GM23338 (cell line): ENCODE measurements around the gene RNASE11. TPM values are rescaled to one million over a fixed set of nuclear protein-coding genes. Genes with fewer than 3 reads are reported as not detected.
"Not testable (repeated sequence)": the region's sequence is repeated elsewhere in the genome, so short reads cannot be mapped to it uniquely, and the experiment has no call there.

Experiments
- ATAC-seq: fragments of 200-7000 bp; cut with Tn5 transposase; 3 replicates; pipeline ENCODE4 v1.9.1; 2020
- DNase-seq: peaks from one replicate; pipeline ENCODE4 v3.0.0-alpha.2; 2015; ENCODE audit warnings: low spot score
- H2AFZ ChIP-seq: fragments of 200-600 bp; sonication (generic); 2 replicates; pipeline ENCODE4 v1.8.0; 2016; ENCODE audit warnings: antibody characterized with exemption, mild to moderate bottlenecking, moderate library complexity
- H3F3A ChIP-seq: fragments of 200-600 bp; sonication (generic); replicated peaks from 2 replicates; pipeline ENCODE4 v1.8.0; 2017; ENCODE audit warnings: antibody characterized with exemption, mixed run types, low read depth
- H3K27ac ChIP-seq: fragments of 200-600 bp; sonication (generic); 2 replicates; pipeline ENCODE4 v1.6.1; 2016; ENCODE audit warnings: low read depth
- H3K27me3 ChIP-seq: fragments of 200-600 bp; sonication (generic); 2 replicates; pipeline ENCODE4 v1.8.0; 2016; ENCODE audit warnings: mild to moderate bottlenecking, mixed run types, moderate library complexity; ENCODE audit not compliant: insufficient read depth
- H3K36me3 ChIP-seq: fragments of 200-600 bp; sonication (generic); 2 replicates; pipeline ENCODE4 v1.8.0; 2016; ENCODE audit warnings: mild to moderate bottlenecking; ENCODE audit not compliant: insufficient read depth
- H3K4me1 ChIP-seq: fragments of 200-600 bp; sonication (generic); 2 replicates; pipeline ENCODE4 v1.8.0; 2016; ENCODE audit warnings: mild to moderate bottlenecking, moderate library complexity; ENCODE audit not compliant: insufficient read depth
- H3K4me2 ChIP-seq: fragments of 200-600 bp; sonication (generic); 2 replicates; pipeline ENCODE4 v1.7.1; 2017; ENCODE audit warnings: mixed run types
- H3K4me3 ChIP-seq: fragments of 200-600 bp; sonication (generic); 2 replicates; pipeline ENCODE4 v1.6.1; 2016; ENCODE audit warnings: mixed run types
- H3K79me2 ChIP-seq: fragments of 200-600 bp; sonication (generic); replicated peaks from 2 replicates; pipeline ENCODE4 v1.8.0; 2017; ENCODE audit warnings: mild to moderate bottlenecking; ENCODE audit not compliant: insufficient read depth
- H3K9me2 ChIP-seq: fragments of 200-600 bp; sonication (generic); 2 replicates; pipeline ENCODE4 v1.8.0; 2017; ENCODE audit not compliant: insufficient read depth
- H4K20me1 ChIP-seq: fragments of 200-600 bp; sonication (generic); replicated peaks from 2 replicates; pipeline ENCODE4 v1.8.0; 2017; ENCODE audit warnings: mild to moderate bottlenecking; ENCODE audit not compliant: insufficient read depth
- H3K27ac Mint-ChIP-seq: 2 replicates; pipeline ENCODE4 v1.8.0; 2020; ENCODE audit warnings: inconsistent platforms, mild to moderate bottlenecking, moderate library complexity, mixed read lengths
- H3K27me3 Mint-ChIP-seq: 3 replicates; pipeline ENCODE4 v1.8.0; 2022; ENCODE audit warnings: low read depth, mild to moderate bottlenecking, moderate library complexity, mixed read lengths, inconsistent platforms; ENCODE audit not compliant: insufficient read depth, poor library complexity
- H3K36me3 Mint-ChIP-seq: 3 replicates; pipeline ENCODE4 v1.8.0; 2021; ENCODE audit warnings: low read depth, mild to moderate bottlenecking, inconsistent platforms, moderate library complexity, mixed read lengths
- H3K4me1 Mint-ChIP-seq: 3 replicates; pipeline ENCODE4 v1.8.0; 2020; ENCODE audit warnings: mild to moderate bottlenecking, inconsistent platforms, mixed read lengths
- H3K4me3 Mint-ChIP-seq: 3 replicates; pipeline ENCODE4 v1.8.0; 2021; ENCODE audit warnings: moderate library complexity, mild to moderate bottlenecking, inconsistent platforms, mixed read lengths
- H3K9me3 Mint-ChIP-seq: 3 replicates; pipeline ENCODE4 v1.8.0; 2020; ENCODE audit warnings: moderate library complexity, mild to moderate bottlenecking, inconsistent platforms, mixed read lengths
- CTCF ChIP-seq, 2 experiments: fragments of 200-600 bp in 1 of 2; sonication (generic) in 1 of 2; conservative IDR thresholded peaks; 2 replicates each; pipeline versions ENCODE4 v1.5.1 to v1.6.1; 2016 to 2017; ENCODE audit warnings: antibody characterized with exemption in 2 of 2, low read depth in 2 of 2, mild to moderate bottlenecking in 2 of 2, moderate library complexity in 1 of 2
- EZH2 ChIP-seq: fragments of 200-600 bp; sonication (generic); IDR thresholded peaks from one replicate; pipeline ENCODE4 v1.8.0; 2017; ENCODE audit warnings: antibody characterized with exemption, mild to moderate bottlenecking, low read depth; ENCODE audit not compliant: unreplicated experiment
- NANOG ChIP-seq: IDR thresholded peaks from 2 replicates; pipeline ENCODE4 v1.6.1; 2016; ENCODE audit warnings: antibody characterized with exemption, borderline replicate concordance
- ZNF114 ChIP-seq: fragments of 250-450 bp; sonication (Bioruptor Pico); IDR thresholded peaks from 2 replicates; pipeline ENCODE4 v1.5.0; 2020; ENCODE audit warnings: mild to moderate bottlenecking, moderate library complexity
- ZNF331 ChIP-seq: fragments of 250-450 bp; sonication (Bioruptor Pico); IDR thresholded peaks from 2 replicates; pipeline ENCODE4 v1.5.0; 2020; ENCODE audit warnings: low read depth, mild to moderate bottlenecking, moderate library complexity
- polyA plus RNA-seq: library from polyadenylated mRNA; unstranded; fragments of >200 nt; fragmentation: Nextera tagmentation; extraction: Ambion mirVana; gene quantifications from 2 replicates; pipeline ENCODE4 v1.2.1, GENCODE V29; 2016
- total RNA-seq: library from RNA; depleted of rRNA; stranded (reverse); fragments of >200 nt; shearing (Covaris generic); gene quantifications from 2 replicates; pipeline ENCODE4 v1.2.3, GENCODE V29; 2014
- TF ChIP-seq, protein P1 (sequence below): fragments of 250-450 bp; sonication (Bioruptor Pico); IDR thresholded peaks from 2 replicates; pipeline ENCODE4 v1.5.0; 2020; ENCODE audit warnings: mild to moderate bottlenecking, moderate library complexity
- TF ChIP-seq, protein P2 (sequence below): IDR thresholded peaks from 2 replicates; pipeline ENCODE4 v1.6.1; 2016; ENCODE audit warnings: antibody characterized with exemption

The RNASE11 gene
- total and polyA plus RNA-seq, 2 experiments from 2014 or later = not detected

DNA sequence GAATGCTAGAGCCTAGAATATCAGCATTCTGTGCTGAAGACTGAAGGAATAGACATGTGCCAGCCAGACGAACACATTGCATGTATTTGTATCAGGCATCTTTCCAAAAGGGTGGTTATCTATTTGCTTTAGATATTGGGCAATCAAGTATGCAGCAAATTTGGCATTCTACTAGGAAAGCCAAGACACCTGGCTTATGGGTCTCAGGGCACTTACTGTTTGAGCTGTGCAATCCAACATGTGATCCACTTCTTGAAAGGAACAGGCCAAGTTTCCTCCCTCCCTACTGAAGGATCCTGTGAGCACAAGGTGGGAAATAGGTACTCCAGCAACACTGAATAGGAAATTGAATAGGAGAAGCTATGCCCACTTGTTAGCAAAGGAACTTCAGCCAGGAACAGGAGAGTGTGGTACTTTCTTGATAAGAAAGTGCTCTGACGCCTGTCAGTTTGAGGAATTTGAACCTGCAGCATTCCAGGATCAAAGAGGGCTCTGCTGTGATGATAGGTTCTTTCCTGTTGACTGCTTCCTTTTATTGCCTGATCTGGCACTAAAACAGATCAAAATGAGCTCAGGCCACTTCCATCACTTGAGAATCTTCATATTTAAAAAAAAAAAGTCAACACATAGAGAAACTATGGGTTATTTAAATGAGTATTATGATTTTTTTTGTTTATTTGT lies 33.1 kb upstream of the RNASE11 start (continued):
- TF ChIP-seq EZH2 = no peak
- TF ChIP-seq, protein P1, sequence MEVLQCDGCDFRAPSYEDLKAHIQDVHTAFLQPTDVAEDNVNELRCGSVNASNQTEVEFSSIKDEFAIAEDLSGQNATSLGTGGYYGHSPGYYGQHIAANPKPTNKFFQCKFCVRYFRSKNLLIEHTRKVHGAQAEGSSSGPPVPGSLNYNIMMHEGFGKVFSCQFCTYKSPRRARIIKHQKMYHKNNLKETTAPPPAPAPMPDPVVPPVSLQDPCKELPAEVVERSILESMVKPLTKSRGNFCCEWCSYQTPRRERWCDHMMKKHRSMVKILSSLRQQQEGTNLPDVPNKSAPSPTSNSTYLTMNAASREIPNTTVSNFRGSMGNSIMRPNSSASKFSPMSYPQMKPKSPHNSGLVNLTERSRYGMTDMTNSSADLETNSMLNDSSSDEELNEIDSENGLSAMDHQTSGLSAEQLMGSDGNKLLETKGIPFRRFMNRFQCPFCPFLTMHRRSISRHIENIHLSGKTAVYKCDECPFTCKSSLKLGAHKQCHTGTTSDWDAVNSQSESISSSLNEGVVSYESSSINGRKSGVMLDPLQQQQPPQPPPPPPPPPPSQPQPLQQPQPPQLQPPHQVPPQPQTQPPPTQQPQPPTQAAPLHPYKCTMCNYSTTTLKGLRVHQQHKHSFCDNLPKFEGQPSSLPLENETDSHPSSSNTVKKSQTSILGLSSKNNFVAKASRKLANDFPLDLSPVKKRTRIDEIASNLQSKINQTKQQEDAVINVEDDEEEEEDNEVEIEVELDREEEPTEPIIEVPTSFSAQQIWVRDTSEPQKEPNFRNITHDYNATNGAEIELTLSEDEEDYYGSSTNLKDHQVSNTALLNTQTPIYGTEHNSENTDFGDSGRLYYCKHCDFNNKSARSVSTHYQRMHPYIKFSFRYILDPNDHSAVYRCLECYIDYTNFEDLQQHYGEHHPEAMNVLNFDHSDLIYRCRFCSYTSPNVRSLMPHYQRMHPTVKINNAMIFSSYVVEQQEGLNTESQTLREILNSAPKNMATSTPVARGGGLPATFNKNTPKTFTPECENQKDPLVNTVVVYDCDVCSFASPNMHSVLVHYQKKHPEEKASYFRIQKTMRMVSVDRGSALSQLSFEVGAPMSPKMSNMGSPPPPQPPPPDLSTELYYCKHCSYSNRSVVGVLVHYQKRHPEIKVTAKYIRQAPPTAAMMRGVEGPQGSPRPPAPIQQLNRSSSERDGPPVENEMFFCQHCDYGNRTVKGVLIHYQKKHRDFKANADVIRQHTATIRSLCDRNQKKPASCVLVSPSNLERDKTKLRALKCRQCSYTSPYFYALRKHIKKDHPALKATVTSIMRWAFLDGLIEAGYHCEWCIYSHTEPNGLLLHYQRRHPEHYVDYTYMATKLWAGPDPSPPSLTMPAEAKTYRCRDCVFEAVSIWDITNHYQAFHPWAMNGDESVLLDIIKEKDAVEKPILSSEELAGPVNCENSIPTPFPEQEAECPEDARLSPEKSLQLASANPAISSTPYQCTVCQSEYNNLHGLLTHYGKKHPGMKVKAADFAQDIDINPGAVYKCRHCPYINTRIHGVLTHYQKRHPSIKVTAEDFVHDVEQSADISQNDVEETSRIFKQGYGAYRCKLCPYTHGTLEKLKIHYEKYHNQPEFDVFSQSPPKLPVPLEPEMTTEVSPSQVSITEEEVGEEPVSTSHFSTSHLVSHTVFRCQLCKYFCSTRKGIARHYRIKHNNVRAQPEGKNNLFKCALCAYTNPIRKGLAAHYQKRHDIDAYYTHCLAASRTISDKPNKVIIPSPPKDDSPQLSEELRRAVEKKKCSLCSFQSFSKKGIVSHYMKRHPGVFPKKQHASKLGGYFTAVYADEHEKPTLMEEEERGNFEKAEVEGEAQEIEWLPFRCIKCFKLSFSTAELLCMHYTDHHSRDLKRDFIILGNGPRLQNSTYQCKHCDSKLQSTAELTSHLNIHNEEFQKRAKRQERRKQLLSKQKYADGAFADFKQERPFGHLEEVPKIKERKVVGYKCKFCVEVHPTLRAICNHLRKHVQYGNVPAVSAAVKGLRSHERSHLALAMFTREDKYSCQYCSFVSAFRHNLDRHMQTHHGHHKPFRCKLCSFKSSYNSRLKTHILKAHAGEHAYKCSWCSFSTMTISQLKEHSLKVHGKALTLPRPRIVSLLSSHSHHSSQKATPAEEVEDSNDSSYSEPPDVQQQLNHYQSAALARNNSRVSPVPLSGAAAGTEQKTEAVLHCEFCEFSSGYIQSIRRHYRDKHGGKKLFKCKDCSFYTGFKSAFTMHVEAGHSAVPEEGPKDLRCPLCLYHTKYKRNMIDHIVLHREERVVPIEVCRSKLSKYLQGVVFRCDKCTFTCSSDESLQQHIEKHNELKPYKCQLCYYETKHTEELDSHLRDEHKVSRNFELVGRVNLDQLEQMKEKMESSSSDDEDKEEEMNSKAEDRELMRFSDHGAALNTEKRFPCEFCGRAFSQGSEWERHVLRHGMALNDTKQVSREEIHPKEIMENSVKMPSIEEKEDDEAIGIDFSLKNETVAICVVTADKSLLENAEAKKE (CRISPR knock-in tag) = no peak

- H3K36me3 Mint-ChIP-seq, H3K4me3 Mint-ChIP-seq, H3K36me3 ChIP-seq, H3K27ac Mint-ChIP-seq, H3F3A ChIP-seq, H3K9me3 Mint-ChIP-seq, H3K9me2 ChIP-seq, H3K79me2 ChIP-seq, H3K27ac ChIP-seq, H3K4me2 ChIP-seq, H3K4me3 ChIP-seq, ATAC-seq, DNase-seq, H2AFZ ChIP-seq, H4K20me1 ChIP-seq: not testable (repeated sequence)
- Histone ChIP-seq H3K4me1 (peaks cover 18% of the 10 kb centered on the region), H3K27me3 (peaks cover 30% of the 10 kb centered on the region)
- Mint-ChIP-seq H3K4me1 (peaks cover 22% of the 10 kb centered on the region), H3K27me3 (peaks cover 20% of the 10 kb centered on the region)
Measured at GRCh38 chr14:20619688-20620087, 31.9 kb upstream of the RNASE11 start.

DNA sequence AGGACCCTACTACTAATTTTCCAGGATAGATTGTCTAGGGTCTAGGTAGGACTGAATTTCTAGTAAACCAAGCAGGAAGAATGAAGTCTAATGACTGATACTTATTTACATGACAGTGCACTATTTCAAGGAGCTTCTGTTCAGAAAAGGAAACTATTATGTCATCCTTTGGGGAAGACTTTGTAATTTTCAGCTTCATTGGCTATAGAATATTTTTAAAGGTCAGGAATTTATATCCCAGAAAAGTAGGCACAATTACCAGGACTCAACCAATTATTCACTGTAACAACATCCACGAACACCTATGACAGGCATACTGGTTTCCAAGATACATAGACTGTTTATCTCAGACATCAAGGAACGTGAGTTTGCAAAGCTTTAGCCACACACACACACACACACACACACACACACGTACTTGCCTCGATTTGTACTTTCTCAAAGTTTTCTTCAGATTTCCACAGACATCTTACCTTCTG lies 30.5 kb upstream of the RNASE11 start:
- Histone ChIP-seq H3K9me2 (no peaks in the 10 kb centered on the region), H3K4me1 (peaks cover 14% of the 10 kb centered on the region), H3K4me2 (no peak overlapping the region), H3K79me2 (no peaks in the 10 kb centered on the region), H3K27me3 (peaks cover 19% of the 10 kb centered on the region), H3K36me3 (no peaks in the 10 kb centered on the region), H2AFZ (no peak overlapping the region), H3K4me3 (no peak overlapping the region), H3K27ac (no peak overlapping the region), H4K20me1 (no peaks in the 10 kb centered on the region), H3F3A (no peaks in the 10 kb centered on the region)
- H3K27me3 Mint-ChIP-seq = peaks cover 12% of the 10 kb centered on the region
- no peak for ATAC-seq
- DNase-seq = no peak
- H3K4me1 Mint-ChIP-seq = peaks cover 21% of the 10 kb centered on the region
- no peak overlapping the region for H3K27ac Mint-ChIP-seq
- H3K36me3 Mint-ChIP-seq = no peaks in the 10 kb centered on the region
- no peaks in the 10 kb centered on the region for H3K9me3 Mint-ChIP-seq
- no peak overlapping the region for H3K4me3 Mint-ChIP-seq
- TF ChIP-seq, protein P2, sequence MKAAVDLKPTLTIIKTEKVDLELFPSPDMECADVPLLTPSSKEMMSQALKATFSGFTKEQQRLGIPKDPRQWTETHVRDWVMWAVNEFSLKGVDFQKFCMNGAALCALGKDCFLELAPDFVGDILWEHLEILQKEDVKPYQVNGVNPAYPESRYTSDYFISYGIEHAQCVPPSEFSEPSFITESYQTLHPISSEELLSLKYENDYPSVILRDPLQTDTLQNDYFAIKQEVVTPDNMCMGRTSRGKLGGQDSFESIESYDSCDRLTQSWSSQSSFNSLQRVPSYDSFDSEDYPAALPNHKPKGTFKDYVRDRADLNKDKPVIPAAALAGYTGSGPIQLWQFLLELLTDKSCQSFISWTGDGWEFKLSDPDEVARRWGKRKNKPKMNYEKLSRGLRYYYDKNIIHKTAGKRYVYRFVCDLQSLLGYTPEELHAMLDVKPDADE = no peak
- TF ChIP-seq NANOG = no peak
- no peak for TF ChIP-seq ZNF331
- no peak for TF ChIP-seq ZNF114 (CRISPR knock-in tag)
- no peak for TF ChIP-seq EZH2
- TF ChIP-seq CTCF (conservative IDR thresholded peaks at IDR 0.05; ENCODE audit: low read depth in 2 of 2) = no peak
